Immature natural killer cell (primary cell): ENCODE results near the gene DCPS. TPM values are rescaled to one million over a fixed set of nuclear protein-coding genes. Genes with fewer than 3 reads are reported as not detected.
A peak's percentile ranks its signal among the peaks of the same experiment; 100 is the strongest.
"Not testable (repeated sequence)": the region's sequence is repeated elsewhere in the genome, so short reads cannot be mapped to it uniquely, and the experiment has no call there.

ENCODE experiments used
- DNase-seq, 3 donors: peaks; one replicate each; pipeline ENCODE4 v3.0.0; 2022; ENCODE audit warnings: mixed read lengths in 1 of 3
- H3K27ac Mint-ChIP-seq, 6 donors: one replicate each; pipeline ENCODE4 v1.8.0; 2020; ENCODE audit warnings: mixed read lengths in 6 of 6, mild to moderate bottlenecking in 5 of 6, inconsistent platforms in 4 of 6, moderate library complexity in 3 of 6
- H3K27me3 Mint-ChIP-seq, 3 donors: one replicate each; pipeline ENCODE4 v1.8.0; 2020 to 2021; ENCODE audit warnings: low read depth in 3 of 3, mild to moderate bottlenecking in 3 of 3, mixed read lengths in 3 of 3, moderate library complexity in 3 of 3, inconsistent platforms in 1 of 3
- H3K36me3 Mint-ChIP-seq, 3 donors: one replicate each; pipeline ENCODE4 v1.8.0; 2020; ENCODE audit warnings: mixed read lengths in 3 of 3, inconsistent platforms in 2 of 3, mild to moderate bottlenecking in 2 of 3
- H3K4me1 Mint-ChIP-seq, 2 donors: one replicate each; pipeline ENCODE4 v1.8.0; 2020; ENCODE audit warnings: inconsistent platforms in 2 of 2, mild to moderate bottlenecking in 2 of 2, mixed read lengths in 2 of 2, moderate library complexity in 1 of 2
- H3K4me3 Mint-ChIP-seq, 5 donors: one replicate each; pipeline ENCODE4 v1.8.0; 2020; ENCODE audit warnings: mild to moderate bottlenecking in 5 of 5, mixed read lengths in 5 of 5, inconsistent platforms in 3 of 5, moderate library complexity in 3 of 5
- H3K9me3 Mint-ChIP-seq, 6 donors: one replicate each; pipeline ENCODE4 v1.8.0; 2020; ENCODE audit warnings: mild to moderate bottlenecking in 6 of 6, mixed read lengths in 6 of 6, inconsistent platforms in 4 of 6, moderate library complexity in 3 of 6
- polyA plus RNA-seq, 3 donors: library from polyadenylated mRNA; unstranded; fragments of 300-500 nt; fragmentation: Illumina TruSeq; gene quantifications; one replicate each; pipeline ENCODE4 v1.2.3, GENCODE V29; 2021

Gene DCPS
- polyA plus RNA-seq, 3 donors from 2014 or later: 33.1 to 65.7 (median 40.6) TPM

DNA sequence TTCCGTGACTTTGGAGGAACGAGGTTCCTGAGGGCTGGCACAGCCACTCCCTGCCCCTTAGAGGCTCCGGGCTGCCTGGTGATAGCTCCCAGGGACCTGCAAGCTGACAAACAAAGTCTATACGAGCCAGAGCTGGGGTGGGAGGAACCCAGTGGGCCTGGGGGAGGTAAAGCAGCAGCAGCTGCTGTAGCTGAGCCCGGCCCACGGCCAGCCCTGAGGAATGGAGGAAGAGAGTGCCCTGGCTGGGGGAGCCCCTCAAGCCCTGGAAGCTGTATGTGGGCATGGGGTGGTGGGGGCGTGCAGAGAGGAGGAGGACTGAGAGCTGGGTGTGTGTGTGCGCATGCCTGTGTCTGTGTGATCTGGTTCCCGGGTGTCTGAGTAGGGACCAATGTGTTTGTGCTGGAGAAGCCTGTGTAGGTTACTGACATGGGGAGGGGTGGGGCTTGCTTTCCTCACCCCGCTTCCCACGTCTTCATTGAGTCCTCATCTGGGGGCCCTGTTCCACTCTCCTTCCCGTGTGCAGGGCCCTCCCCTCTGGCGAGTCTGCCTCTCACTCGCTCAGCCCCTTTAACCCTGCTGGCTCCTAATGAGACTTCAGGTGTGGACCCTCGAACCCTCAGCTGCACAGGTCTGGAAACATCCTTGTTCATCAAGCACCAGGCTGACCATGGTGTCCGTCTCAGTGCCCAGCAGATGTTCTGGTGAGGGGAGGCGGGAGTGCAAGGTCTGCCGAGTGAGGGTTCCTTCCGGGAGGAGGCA lies 62.4 kb downstream of the DCPS start:
- peaks cover 0 to 3% (median 2%) of the 10 kb centered on the region in 3 donors for H3K27me3 Mint-ChIP-seq
- no peaks in the 10 kb centered on the region for H3K9me3 Mint-ChIP-seq
- H3K4me1 Mint-ChIP-seq: peaks cover 40 to 51% of the 10 kb centered on the region in 2 donors
- peak overlapping the region; percentile 25 to 71 (median 64) for H3K4me3 Mint-ChIP-seq
- H3K27ac Mint-ChIP-seq: peak overlapping the region; percentile 50 to 89 (median 72)
- no peak for DNase-seq
- H3K36me3 Mint-ChIP-seq: no peaks in the 10 kb centered on the region

- H3K27ac Mint-ChIP-seq: peak overlapping the region in 5 of 6 donors; percentile 50 to 89 (median 73)
- H3K4me3 Mint-ChIP-seq: peak overlapping the region in 4 of 5 donors; percentile 38 to 71 (median 66)
- H3K9me3 Mint-ChIP-seq: not testable (repeated sequence)
These were observed 63.2 kb downstream of the DCPS start for GRCh38 chr11:126366823-126367654.

GRCh38 chr11:126367806-126368205 lies 63.9 kb downstream of the DCPS start:
- not testable (repeated sequence) for H3K36me3 Mint-ChIP-seq, H3K9me3 Mint-ChIP-seq, DNase-seq, H3K27me3 Mint-ChIP-seq
- peaks cover 43 to 54% of the 10 kb centered on the region in 2 donors for H3K4me1 Mint-ChIP-seq
- H3K4me3 Mint-ChIP-seq: peak overlapping the region in 1 of 5 donors; percentile 35
- peak overlapping the region in 5 of 6 donors; percentile 18 to 75 (median 50) for H3K27ac Mint-ChIP-seq

More at GRCh38 chr11:126366823-126367654, 63.2 kb downstream of the DCPS start:
- DNase-seq, H3K36me3 Mint-ChIP-seq, H3K27me3 Mint-ChIP-seq: not testable (repeated sequence)
- H3K4me1 Mint-ChIP-seq: peaks cover 40 to 53% of the 10 kb centered on the region in 2 donors

GRCh38 chr11:126368336-126369119 lies 64.7 kb downstream of the DCPS start:
- peaks cover 41 to 55% of the 10 kb centered on the region in 2 donors for H3K4me1 Mint-ChIP-seq

GRCh38 chr11:126370016-126370415 lies 66.2 kb downstream of the DCPS start:
- Mint-ChIP-seq H3K27me3 (peaks cover 0 to 2% (median 0%) of the 10 kb centered on the region in 3 donors), H3K4me1 (peaks cover 41 to 55% of the 10 kb centered on the region in 2 donors), H3K36me3 (no peaks in the 10 kb centered on the region)

More at GRCh38 chr11:126368336-126369119, 64.7 kb downstream of the DCPS start:
- H3K27ac Mint-ChIP-seq: peak overlapping the region; percentile 34 to 81 (median 60)
- H3K27me3 Mint-ChIP-seq, H3K36me3 Mint-ChIP-seq, H3K9me3 Mint-ChIP-seq: not testable (repeated sequence)
- H3K4me3 Mint-ChIP-seq: peak overlapping the region in 1 of 5 donors; percentile 48
- peak in 2 of 3 donors; percentile 12 to 32 for DNase-seq

GRCh38 chr11:126371595-126371994 lies 67.7 kb downstream of the DCPS start:
- Mint-ChIP-seq H3K4me1 (peaks cover 44 to 48% of the 10 kb centered on the region in 2 donors), H3K27ac (no peak overlapping the region)

More at GRCh38 chr11:126370016-126370415, 66.2 kb downstream of the DCPS start:
- no peak for DNase-seq
- H3K9me3 Mint-ChIP-seq: no peaks in the 10 kb centered on the region
- H3K27ac Mint-ChIP-seq: peak overlapping the region; percentile 6 to 71 (median 61)
- H3K4me3 Mint-ChIP-seq: peak overlapping the region in 3 of 5 donors; percentile 9 to 52 (median 16)

DNA sequence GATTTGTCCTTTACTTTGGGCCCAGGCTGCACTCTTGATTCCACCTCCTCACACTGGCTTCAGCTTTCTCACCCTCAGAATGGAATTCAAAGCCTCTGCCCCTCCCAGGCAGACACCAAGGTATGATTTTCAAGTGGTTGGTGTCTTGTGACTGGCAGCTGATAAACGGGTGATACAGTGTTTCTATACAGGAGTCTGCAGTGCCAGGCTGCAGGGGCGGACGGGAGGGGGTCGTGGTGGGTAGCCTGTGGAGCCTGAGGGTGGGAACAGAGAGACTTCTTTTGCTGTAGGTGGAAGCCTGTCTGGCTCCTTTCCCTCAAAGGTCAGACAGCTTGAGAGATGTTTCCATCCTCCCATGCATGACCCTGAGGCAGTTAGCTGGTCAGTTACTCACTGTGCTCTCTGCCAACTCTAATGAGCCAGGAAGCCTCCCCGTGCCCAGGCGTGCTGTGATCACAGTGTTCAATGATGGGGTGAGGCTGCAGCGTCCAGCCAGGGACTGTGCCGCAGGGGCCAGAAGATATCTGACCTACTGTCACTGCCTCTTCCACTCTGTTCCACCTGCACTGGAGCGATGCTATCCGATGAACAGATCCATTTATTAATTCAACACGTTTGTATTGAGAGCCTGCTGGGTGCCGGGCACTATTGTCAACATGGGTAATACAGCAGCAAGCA lies 69.7 kb downstream of the DCPS start:
- H3K27me3 Mint-ChIP-seq, H3K4me3 Mint-ChIP-seq, H3K9me3 Mint-ChIP-seq, H3K36me3 Mint-ChIP-seq, DNase-seq: not testable (repeated sequence)
- peak overlapping the region in 2 of 6 donors; percentile 57 for H3K27ac Mint-ChIP-seq
- H3K4me1 Mint-ChIP-seq: peaks cover 32 to 35% of the 10 kb centered on the region in 2 donors

More at GRCh38 chr11:126371595-126371994, 67.7 kb downstream of the DCPS start:
- Mint-ChIP-seq H3K4me3 (no peak overlapping the region), H3K36me3 (no peaks in the 10 kb centered on the region), H3K27me3 (peaks cover 0 to 1% (median 0%) of the 10 kb centered on the region in 3 donors), H3K9me3 (no peaks in the 10 kb centered on the region)
- no peak for DNase-seq

DNA sequence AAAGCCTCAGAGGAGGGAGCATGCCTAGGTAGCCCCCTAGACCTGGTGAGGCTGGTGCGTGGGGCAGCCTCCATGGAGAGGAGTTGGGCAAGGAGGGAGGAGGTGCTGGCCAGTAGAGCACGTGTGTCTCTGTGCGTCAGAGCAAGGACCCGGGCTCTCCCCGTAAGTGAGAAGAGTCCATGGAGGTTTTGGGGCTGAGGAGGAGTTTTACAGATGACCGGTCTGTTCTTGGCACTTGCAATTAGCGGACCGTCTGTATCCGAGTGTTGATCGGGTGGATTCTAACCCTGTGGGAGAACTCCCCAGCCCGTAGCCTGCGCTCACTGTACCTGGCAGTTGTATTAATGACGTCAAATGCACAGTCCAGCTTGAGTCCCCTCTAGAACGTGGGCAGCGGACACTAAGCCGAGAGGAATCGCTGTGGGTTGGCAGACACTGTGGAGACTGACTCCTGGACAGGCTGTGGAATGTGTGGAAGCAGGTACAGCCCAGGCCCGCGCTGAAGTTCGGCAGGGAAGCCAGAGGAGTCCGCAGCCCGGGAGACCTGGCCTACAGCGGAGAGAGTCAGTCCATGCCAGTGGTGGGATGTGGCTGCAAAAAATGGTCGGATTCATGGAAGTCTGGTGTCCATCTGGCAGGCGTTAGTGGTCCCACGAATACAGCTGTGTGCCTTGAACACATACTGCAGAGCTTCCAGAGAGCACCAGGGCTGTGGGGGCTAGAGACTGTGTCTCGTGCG lies 70.9 kb downstream of the DCPS start:
- H3K4me3 Mint-ChIP-seq, H3K9me3 Mint-ChIP-seq, H3K36me3 Mint-ChIP-seq, H3K27me3 Mint-ChIP-seq, DNase-seq: not testable (repeated sequence)
- H3K4me1 Mint-ChIP-seq: peaks cover 26 to 29% of the 10 kb centered on the region in 2 donors
- peak overlapping the region in 1 of 6 donors; percentile 57 for H3K27ac Mint-ChIP-seq

DNA sequence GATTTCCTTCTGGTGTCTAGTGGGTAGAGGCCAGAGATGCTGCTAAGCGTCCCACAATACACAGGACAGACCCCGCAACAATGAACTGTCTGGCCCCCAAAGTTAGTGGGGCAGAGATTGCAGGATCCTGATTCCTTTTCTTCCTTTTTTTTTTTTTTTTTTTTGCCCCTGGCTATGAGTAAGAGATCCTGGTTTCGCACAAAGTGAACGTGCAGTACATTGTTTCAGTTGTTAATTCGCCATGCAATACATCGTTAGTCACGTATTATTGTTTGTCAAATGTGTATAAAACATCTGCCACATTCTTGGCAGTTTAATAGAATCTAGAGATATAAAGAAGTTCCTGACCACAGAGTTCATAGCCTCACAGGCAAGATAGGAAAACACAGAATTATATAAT lies 71.9 kb downstream of the DCPS start:
- Mint-ChIP-seq H3K4me3 (no peak overlapping the region), H3K4me1 (peaks cover 19 to 21% of the 10 kb centered on the region in 2 donors)
- DNase-seq: no peak

DNA sequence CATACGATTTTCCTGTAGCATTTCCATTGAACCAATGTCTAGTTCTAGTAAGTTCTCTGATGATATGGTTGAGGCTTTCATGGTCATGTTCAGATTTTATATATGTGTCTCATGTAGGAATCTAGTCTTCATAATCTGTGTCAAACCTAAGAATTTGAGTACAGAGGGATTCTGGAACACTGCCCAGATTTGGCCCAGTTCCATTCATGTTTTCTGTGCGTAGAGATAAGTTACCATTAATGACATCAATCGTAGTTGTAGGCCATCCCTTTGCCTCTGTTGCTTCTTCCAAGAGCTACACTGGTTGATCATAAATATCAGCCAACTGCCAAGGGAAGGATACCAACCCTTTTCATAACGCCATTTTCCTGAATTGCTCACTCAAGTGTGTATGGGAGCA lies 74.9 kb downstream of the DCPS start:
- DNase-seq: no peak
- peaks cover 0 to 3% (median 1%) of the 10 kb centered on the region in 3 donors for H3K27me3 Mint-ChIP-seq
- H3K9me3 Mint-ChIP-seq: no peaks in the 10 kb centered on the region
- peaks cover 13% of the 10 kb centered on the region in 2 donors for H3K4me1 Mint-ChIP-seq
- no peaks in the 10 kb centered on the region for H3K36me3 Mint-ChIP-seq
- H3K27ac Mint-ChIP-seq: peak overlapping the region in 1 of 6 donors; percentile 61
- H3K4me3 Mint-ChIP-seq: no peak overlapping the region

More for the DNA sequence above, 71.9 kb downstream of the DCPS start:
- H3K36me3 Mint-ChIP-seq: no peaks in the 10 kb centered on the region
- peak overlapping the region in 2 of 6 donors; percentile 32 to 74 for H3K27ac Mint-ChIP-seq
- peaks cover 0 to 3% (median 1%) of the 10 kb centered on the region in 3 donors for H3K27me3 Mint-ChIP-seq
- no peaks in the 10 kb centered on the region for H3K9me3 Mint-ChIP-seq

- H3K4me1 Mint-ChIP-seq: peaks cover 16 to 25% of the 10 kb centered on the region in 2 donors
These were observed 77.0 kb downstream of the DCPS start for GRCh38 chr11:126380909-126381308.

GRCh38 chr11:126381960-126382359 lies 78.1 kb downstream of the DCPS start:
- peaks cover 24 to 35% of the 10 kb centered on the region in 2 donors for H3K4me1 Mint-ChIP-seq
- H3K27ac Mint-ChIP-seq, H3K4me3 Mint-ChIP-seq, DNase-seq, H3K36me3 Mint-ChIP-seq, H3K27me3 Mint-ChIP-seq, H3K9me3 Mint-ChIP-seq: not testable (repeated sequence)

More at GRCh38 chr11:126380909-126381308, 77.0 kb downstream of the DCPS start:
- peaks cover 0 to 3% (median 0%) of the 10 kb centered on the region in 3 donors for H3K27me3 Mint-ChIP-seq
- no peaks in the 10 kb centered on the region for H3K9me3 Mint-ChIP-seq
- no peak overlapping the region for H3K4me3 Mint-ChIP-seq
- no peaks in the 10 kb centered on the region for H3K36me3 Mint-ChIP-seq
- DNase-seq: no peak
- H3K27ac Mint-ChIP-seq: peak overlapping the region in 1 of 6 donors; percentile 53
